CD4-positive, CD25-positive, alpha-beta regulatory T cell (primary cell): ENCODE data around the gene COL20A1. TPM values are rescaled to one million over a fixed set of nuclear protein-coding genes. Genes with fewer than 3 reads are reported as not detected.
"Not testable (repeated sequence)": the region's sequence is repeated elsewhere in the genome, so short reads cannot be mapped to it uniquely, and the experiment has no call there.

Experiments used
- ATAC-seq, 2 donors: fragments of 150-1000 bp; cut with Tn5 transposase; one replicate each; pipeline ENCODE4 v1.10.0; 2021; ENCODE audit warnings: low read depth in 2 of 2, moderate number of reproducible peaks in 2 of 2, moderate library complexity in 1 of 2
- DNase-seq, 3 donors: peaks; one replicate each; pipeline versions ENCODE4 v3.0.0 to v3.0.0-alpha.2; 2012 to 2022; ENCODE audit warnings: mixed read lengths in 1 of 3
- H3K27ac ChIP-seq: one replicate; pipeline ENCODE4 v1.7.0; 2013; ENCODE audit warnings: mild to moderate bottlenecking, low read length; ENCODE audit not compliant: insufficient read depth, poor library complexity, severe bottlenecking
- H3K27me3 ChIP-seq: one replicate; pipeline ENCODE4 v1.7.0; 2013; ENCODE audit warnings: low read length; ENCODE audit not compliant: control insufficient read depth, insufficient read depth
- H3K36me3 ChIP-seq: one replicate; pipeline ENCODE4 v1.7.0; 2013; ENCODE audit warnings: mild to moderate bottlenecking, low read length, moderate library complexity; ENCODE audit not compliant: control insufficient read depth, insufficient read depth
- H3K4me1 ChIP-seq: 2 replicates; pipeline ENCODE4 v1.7.0; 2013; ENCODE audit warnings: mild to moderate bottlenecking, low read length; ENCODE audit not compliant: insufficient read depth, control insufficient read depth, poor library complexity, severe bottlenecking
- H3K4me3 ChIP-seq: one replicate; pipeline ENCODE4 v1.7.0; 2013; ENCODE audit warnings: low read depth, mild to moderate bottlenecking, low read length, moderate library complexity
- H3K9me3 ChIP-seq, 2 experiments: 1 replicate in 1 of 2; 2 replicates in 1 of 2; pipeline ENCODE4 v1.7.0; 2013; ENCODE audit warnings: low read length in 2 of 2, mild to moderate bottlenecking in 1 of 2, moderate library complexity in 1 of 2; ENCODE audit not compliant: control insufficient read depth in 2 of 2
- H3K27ac Mint-ChIP-seq, 3 donors: one replicate each; pipeline ENCODE4 v1.8.0; 2020 to 2022; ENCODE audit warnings: mild to moderate bottlenecking in 3 of 3, mixed read lengths in 3 of 3, moderate library complexity in 2 of 3
- H3K27me3 Mint-ChIP-seq: one replicate; pipeline ENCODE4 v1.8.0; 2022; ENCODE audit warnings: mild to moderate bottlenecking, mixed read lengths
- H3K36me3 Mint-ChIP-seq: one replicate; pipeline ENCODE4 v1.8.0; 2020; ENCODE audit warnings: mixed read lengths
- H3K4me1 Mint-ChIP-seq, 4 donors: one replicate each; pipeline ENCODE4 v1.8.0; 2020 to 2022; ENCODE audit warnings: mixed read lengths in 4 of 4, mild to moderate bottlenecking in 1 of 4
- H3K4me3 Mint-ChIP-seq, 4 donors: one replicate each; pipeline ENCODE4 v1.8.0; 2020 to 2022; ENCODE audit warnings: mild to moderate bottlenecking in 4 of 4, mixed read lengths in 4 of 4, moderate library complexity in 3 of 4
- H3K9me3 Mint-ChIP-seq, 7 donors: one replicate each; pipeline ENCODE4 v1.8.0; 2020 to 2022; ENCODE audit warnings: mixed read lengths in 7 of 7, mild to moderate bottlenecking in 3 of 7, moderate library complexity in 2 of 7
- polyA plus RNA-seq, 4 donors: library from polyadenylated mRNA; unstranded; fragments of 300-500 nt; fragmentation: Illumina TruSeq; gene quantifications; one replicate each; pipeline ENCODE4 v1.2.3, GENCODE V29; 2021
- total RNA-seq: library from RNA; stranded (reverse); gene quantifications from one replicate; pipeline ENCODE4 v1.2.3, GENCODE V29; 2022

COL20A1 gene
- total and polyA plus RNA-seq, 5 donors from 2014 or later, result 0.20 TPM; not detected in 4

DNA sequence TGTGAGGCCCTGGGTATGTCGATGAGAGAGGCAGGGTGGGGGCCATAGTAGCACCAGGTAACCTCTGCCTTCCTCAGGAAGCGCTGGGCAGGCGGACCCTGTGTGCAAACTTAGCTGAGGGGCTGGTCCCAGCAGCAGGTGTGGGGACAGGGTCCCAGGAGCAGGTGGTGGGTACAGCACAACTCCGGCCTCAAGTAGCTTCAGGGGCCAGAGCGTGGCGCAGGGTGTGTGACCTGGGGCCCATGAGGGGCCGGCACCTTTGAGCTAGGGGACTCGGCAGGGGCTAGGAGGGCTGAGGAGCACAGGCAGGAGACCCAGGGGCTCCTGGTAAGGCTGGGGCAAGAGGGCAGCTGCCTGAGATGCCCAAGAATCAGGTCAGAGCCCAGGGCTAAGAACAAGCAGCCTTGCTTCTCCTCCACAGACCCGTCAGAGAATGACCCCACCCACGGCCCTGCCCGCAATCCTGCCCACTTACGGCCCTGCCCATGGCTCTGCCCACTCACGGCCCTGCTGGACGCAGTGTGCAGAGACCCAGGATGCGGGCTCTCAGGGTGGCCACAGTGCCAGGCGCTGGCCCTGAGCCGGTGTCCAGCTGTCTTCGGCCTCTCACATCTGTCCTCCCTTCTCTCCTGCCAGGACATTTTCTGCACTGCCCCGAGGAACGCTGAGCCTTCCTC lies 37.2 kb downstream of the COL20A1 start:
- Mint-ChIP-seq H3K4me1 (peaks cover 0 to 5% (median 0%) of the 10 kb centered on the region in 4 donors), H3K27me3 (peaks cover 8% of the 10 kb centered on the region), H3K9me3 (peaks cover 0 to 19% (median 5%) of the 10 kb centered on the region in 7 donors), H3K36me3 (peaks cover 6% of the 10 kb centered on the region), H3K4me3 (no peak overlapping the region), H3K27ac (no peak overlapping the region)
- Histone ChIP-seq H3K27ac (no peak overlapping the region), H3K4me1 (peaks cover 9% of the 10 kb centered on the region), H3K4me3 (no peak overlapping the region), H3K27me3 (no peaks in the 10 kb centered on the region), H3K9me3 (peaks cover 7 to 21% of the 10 kb centered on the region in 2 experiments), H3K36me3 (no peaks in the 10 kb centered on the region)
- DNase-seq (no peak), ATAC-seq (no peak)

DNA sequence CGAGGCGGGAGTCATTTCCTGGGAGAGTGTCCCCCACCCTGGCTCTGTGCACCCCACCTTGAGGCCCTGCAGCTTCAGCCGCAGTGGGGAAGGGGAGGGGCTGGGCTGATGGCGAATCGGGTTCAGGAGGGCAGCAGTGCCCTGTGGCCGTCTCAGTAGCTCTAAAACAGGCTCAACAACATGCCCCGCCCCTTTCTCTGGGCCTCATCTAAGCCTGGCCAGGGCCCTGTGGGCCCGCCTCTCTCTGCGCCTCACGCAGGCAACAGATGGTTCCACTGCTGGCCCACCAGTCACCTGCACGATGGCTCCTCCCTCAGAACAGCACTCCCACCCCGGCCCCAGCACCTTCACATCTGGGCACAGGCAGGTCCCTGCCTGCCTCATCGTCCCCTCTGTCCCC lies 38.0 kb downstream of the COL20A1 start:
- no peak overlapping the region for H3K27ac ChIP-seq
- Mint-ChIP-seq H3K27ac (no peak overlapping the region), H3K27me3 (peaks cover 8% of the 10 kb centered on the region), H3K4me3 (no peak overlapping the region), H3K4me1 (peaks cover 0 to 5% (median 0%) of the 10 kb centered on the region in 4 donors), H3K9me3 (peaks cover 0 to 19% (median 5%) of the 10 kb centered on the region in 7 donors), H3K36me3 (peaks cover 6% of the 10 kb centered on the region)
- DNase-seq (no peak), ATAC-seq (no peak)
- no peaks in the 10 kb centered on the region for H3K36me3 ChIP-seq
- peaks cover 9% of the 10 kb centered on the region for H3K4me1 ChIP-seq
- no peak overlapping the region for H3K4me3 ChIP-seq
- no peaks in the 10 kb centered on the region for H3K27me3 ChIP-seq
- peaks cover 7 to 21% of the 10 kb centered on the region in 2 experiments for H3K9me3 ChIP-seq

DNA sequence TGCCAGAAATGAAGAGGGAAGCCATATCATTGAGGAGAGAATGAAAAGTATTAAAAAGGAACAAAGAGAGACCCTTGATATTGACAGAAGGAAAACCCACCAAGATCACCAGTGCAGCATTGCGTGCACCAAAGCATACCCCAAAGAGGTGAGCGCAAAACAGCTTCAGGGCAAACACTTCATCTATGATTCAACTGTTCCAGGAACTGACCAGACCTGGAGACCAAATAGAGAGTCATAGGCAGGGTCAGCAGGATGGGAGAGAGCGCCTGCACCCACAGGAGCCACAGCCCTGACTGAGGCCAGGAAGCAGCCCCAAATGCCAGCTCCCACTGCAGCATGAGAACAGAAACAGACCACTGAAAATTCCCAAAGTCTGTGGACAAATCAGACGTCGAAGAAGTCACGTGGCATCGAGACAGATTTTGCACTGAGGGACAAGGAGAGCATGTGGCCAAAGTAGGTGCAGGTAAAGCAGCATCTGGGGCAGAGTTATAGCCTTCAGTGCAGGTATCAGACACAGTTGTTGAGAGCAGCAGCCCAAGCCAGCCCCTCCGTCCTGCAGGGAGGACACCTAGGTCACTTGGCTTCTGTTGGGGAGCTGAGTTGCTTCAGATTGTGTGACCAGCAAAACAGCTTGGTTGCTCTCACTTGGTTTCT lies 38.9 kb downstream of the COL20A1 start:
- H3K4me3 Mint-ChIP-seq, result no peak overlapping the region

DNA sequence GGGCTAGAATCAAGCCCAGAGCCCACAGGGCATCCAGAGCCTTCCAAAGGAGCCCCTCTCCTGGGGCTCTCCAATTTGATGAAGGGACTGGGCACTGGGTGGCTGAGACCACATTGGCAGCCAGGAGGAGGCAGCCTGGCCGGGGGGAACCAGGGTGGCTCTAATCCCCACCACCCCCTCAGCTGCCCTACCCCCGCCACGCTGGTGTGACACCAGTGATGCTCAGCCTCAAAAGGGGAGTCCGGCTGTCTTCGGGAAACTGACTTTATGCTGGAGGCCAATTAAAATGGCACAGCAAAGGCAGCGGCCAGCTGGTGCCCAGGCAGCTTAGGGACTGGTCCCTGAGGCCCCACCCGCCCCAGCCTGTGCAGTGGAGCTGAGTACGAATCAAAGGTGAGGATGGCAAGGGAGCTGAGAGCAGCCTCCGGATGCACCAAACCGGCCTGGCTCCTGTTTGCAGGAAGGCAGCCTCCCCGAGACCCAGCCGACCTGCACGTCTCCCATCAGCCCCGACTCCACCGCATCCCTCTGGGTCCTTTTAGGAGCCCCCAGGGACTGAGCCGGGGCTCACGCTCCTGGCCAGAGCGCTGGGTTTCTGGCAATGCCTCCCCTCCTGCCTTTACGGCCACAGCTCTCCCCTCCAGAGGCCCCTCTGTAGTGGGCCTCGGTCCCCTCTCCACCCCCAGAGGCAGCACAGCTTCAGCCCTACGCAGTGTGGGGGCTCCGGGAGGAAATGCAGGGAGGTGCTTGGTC lies 39.7 kb downstream of the COL20A1 start:
- no peak for DNase-seq
- H3K27ac ChIP-seq, result no peak overlapping the region
- peaks cover 0 to 16% (median 5%) of the 10 kb centered on the region in 7 donors for H3K9me3 Mint-ChIP-seq
- no peak overlapping the region for H3K4me3 Mint-ChIP-seq
- H3K36me3 ChIP-seq, result no peaks in the 10 kb centered on the region
- no peak for ATAC-seq
- H3K27me3 Mint-ChIP-seq, result peaks cover 8% of the 10 kb centered on the region
- H3K4me1 ChIP-seq, result no peaks in the 10 kb centered on the region
- peaks cover 2% of the 10 kb centered on the region for H3K27me3 ChIP-seq
- H3K9me3 ChIP-seq, result peaks cover 7 to 10% of the 10 kb centered on the region in 2 experiments
- H3K36me3 Mint-ChIP-seq, result peaks cover 6% of the 10 kb centered on the region
- H3K4me3 ChIP-seq, result no peak overlapping the region
- no peaks in the 10 kb centered on the region for H3K4me1 Mint-ChIP-seq
- H3K27ac Mint-ChIP-seq, result no peak overlapping the region

More for the DNA sequence above, 38.9 kb downstream of the COL20A1 start:
- H3K4me1 Mint-ChIP-seq, result peaks cover 0 to 4% (median 0%) of the 10 kb centered on the region in 4 donors
- no peak overlapping the region for H3K27ac ChIP-seq
- peaks cover 8% of the 10 kb centered on the region for H3K27me3 Mint-ChIP-seq
- H3K4me3 ChIP-seq, result no peak overlapping the region
- DNase-seq, result no peak
- no peaks in the 10 kb centered on the region for H3K36me3 ChIP-seq
- no peak overlapping the region for H3K27ac Mint-ChIP-seq
- H3K4me1 ChIP-seq, result no peaks in the 10 kb centered on the region
- H3K36me3 Mint-ChIP-seq, result peaks cover 6% of the 10 kb centered on the region
- peaks cover 0 to 18% (median 5%) of the 10 kb centered on the region in 7 donors for H3K9me3 Mint-ChIP-seq
- H3K9me3 ChIP-seq, result peaks cover 7 to 14% of the 10 kb centered on the region in 2 experiments
- H3K27me3 ChIP-seq, result peaks cover 2% of the 10 kb centered on the region
- ATAC-seq, result no peak

DNA sequence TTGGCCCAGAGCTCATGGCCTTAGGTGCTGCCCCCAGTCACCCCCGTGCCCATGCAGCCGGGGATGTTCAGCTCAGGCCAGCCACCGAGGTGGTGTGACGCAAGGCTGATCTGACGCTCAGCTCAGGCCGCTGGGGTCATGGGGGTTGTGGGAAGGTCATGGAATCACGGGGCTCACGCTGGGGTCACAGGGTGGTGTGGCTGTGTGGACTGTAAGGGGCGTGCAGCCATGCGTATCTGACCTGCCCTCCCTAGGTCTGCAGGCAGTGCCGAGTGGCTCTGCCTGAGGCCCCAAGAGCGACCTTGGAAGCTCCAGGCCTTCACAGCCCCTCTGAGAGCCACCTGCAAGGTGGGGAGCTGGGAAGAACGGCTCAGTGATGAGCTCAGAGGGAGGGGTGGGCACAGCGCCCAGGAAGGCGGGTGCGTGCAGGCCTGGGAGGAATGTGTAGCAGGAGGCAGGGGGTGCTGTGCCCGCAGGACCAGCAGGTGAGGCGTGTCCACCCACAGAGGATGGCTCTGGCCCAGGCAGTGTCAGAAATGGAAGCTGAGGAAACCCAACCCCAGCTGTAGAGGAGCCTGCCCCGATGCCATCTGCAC lies 40.4 kb downstream of the COL20A1 start:
- peaks cover 7 to 10% of the 10 kb centered on the region in 2 experiments for H3K9me3 ChIP-seq
- Mint-ChIP-seq H3K36me3 (peaks cover 6% of the 10 kb centered on the region), H3K27me3 (peaks cover 8% of the 10 kb centered on the region), H3K4me3 (no peak overlapping the region), H3K4me1 (no peaks in the 10 kb centered on the region), H3K9me3 (peaks cover 0 to 16% (median 5%) of the 10 kb centered on the region in 7 donors), H3K27ac (no peak overlapping the region)
- no peak overlapping the region for H3K4me3 ChIP-seq
- H3K4me1 ChIP-seq, result no peaks in the 10 kb centered on the region
- no peak overlapping the region for H3K27ac ChIP-seq
- ATAC-seq (no peak), DNase-seq (no peak)
- no peaks in the 10 kb centered on the region for H3K36me3 ChIP-seq
- H3K27me3 ChIP-seq, result peaks cover 2% of the 10 kb centered on the region

DNA sequence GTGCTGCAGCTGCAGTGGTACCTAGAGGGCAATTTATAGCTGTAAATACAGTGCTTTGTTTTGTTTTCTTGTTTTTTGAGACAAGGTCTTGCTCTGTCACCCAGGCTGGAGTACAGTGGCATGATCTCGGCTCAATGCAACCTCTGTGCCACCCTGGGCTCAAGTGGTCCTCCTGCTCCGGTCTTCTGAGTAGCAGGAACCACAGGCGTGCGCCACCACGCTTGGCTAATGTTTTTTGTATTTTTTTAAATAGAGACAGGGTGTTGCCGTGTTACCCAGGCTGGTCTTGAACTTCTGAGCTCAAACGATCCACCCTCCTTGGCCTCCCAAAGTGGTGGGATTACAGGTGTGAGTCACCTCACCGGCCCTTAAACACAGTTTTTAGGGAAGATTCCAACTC lies 41.4 kb downstream of the COL20A1 start:
- H3K27ac ChIP-seq, result no peak overlapping the region
- no peaks in the 10 kb centered on the region for H3K36me3 ChIP-seq
- H3K27me3 Mint-ChIP-seq, result peaks cover 8% of the 10 kb centered on the region
- H3K4me3 Mint-ChIP-seq, result no peak overlapping the region
- H3K4me3 ChIP-seq, result no peak overlapping the region
- H3K27me3 ChIP-seq, result peaks cover 2% of the 10 kb centered on the region
- H3K36me3 Mint-ChIP-seq, result peaks cover 6% of the 10 kb centered on the region
- H3K27ac Mint-ChIP-seq, result no peak overlapping the region
- no peaks in the 10 kb centered on the region for H3K4me1 ChIP-seq
- DNase-seq (no peak), ATAC-seq (no peak)
- H3K9me3 Mint-ChIP-seq, result peaks cover 0 to 16% (median 5%) of the 10 kb centered on the region in 7 donors
- peaks cover 7 to 10% of the 10 kb centered on the region in 2 experiments for H3K9me3 ChIP-seq
- H3K4me1 Mint-ChIP-seq, result no peaks in the 10 kb centered on the region

DNA sequence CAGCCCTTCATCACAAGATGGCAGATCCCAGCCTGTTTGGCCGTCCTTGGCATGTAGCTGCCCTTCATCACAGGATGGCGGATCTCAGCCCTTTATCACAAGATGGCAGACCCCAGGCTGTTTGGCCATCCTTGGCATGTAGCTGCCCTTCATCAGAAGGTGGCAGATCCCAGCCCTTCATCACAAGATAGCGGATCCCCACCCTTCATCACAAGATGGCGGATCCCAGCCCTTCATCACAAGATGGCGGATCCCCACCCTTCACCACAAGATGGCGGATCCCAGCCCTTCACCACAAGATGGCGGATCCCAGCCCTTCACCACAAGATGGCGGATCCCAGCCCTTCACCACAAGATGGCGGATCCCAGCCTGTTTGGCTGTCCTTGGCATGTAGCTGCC lies 42.1 kb downstream of the COL20A1 start:
- H3K4me3 ChIP-seq, H3K27me3 Mint-ChIP-seq, DNase-seq, H3K36me3 Mint-ChIP-seq, ATAC-seq, H3K4me3 Mint-ChIP-seq, H3K4me1 ChIP-seq, H3K27me3 ChIP-seq, H3K36me3 ChIP-seq, H3K4me1 Mint-ChIP-seq, H3K27ac ChIP-seq, H3K27ac Mint-ChIP-seq: not testable (repeated sequence)
- peaks cover 7 to 10% of the 10 kb centered on the region in 2 experiments for H3K9me3 ChIP-seq
- peaks cover 0 to 16% (median 5%) of the 10 kb centered on the region in 7 donors for H3K9me3 Mint-ChIP-seq
